CD14-positive monocyte (primary cell): Measurements from ENCODE around the gene JMJD6. TPM values are rescaled to one million over a fixed set of nuclear protein-coding genes. Genes with fewer than 3 reads are reported as not detected.
A peak's percentile ranks its signal among the peaks of the same experiment; 100 is the strongest.
"Not testable (repeated sequence)": the region's sequence is repeated elsewhere in the genome, so short reads cannot be mapped to it uniquely, and the experiment has no call there.

Experiments used
- DNase-seq, 3 donors: peaks; one replicate each; pipeline ENCODE4 v3.0.0-alpha.2; 2011 to 2022
- H2AFZ ChIP-seq: 2 replicates; pipeline ENCODE4 v1.6.0; 2012; ENCODE audit warnings: mild to moderate bottlenecking, low read depth, low read length, inconsistent platforms; ENCODE audit not compliant: insufficient read depth, poor library complexity, severe bottlenecking
- H3K27ac ChIP-seq, 2 donors: 1 replicate in 1 of 2; 2 replicates in 1 of 2; pipeline ENCODE4 v1.5.1; 2012 to 2013; ENCODE audit warnings: low read length in 2 of 2, control low read depth in 1 of 2, inconsistent platforms in 1 of 2, low read depth in 1 of 2, mild to moderate bottlenecking in 1 of 2
- H3K27me3 ChIP-seq, 2 donors: one replicate each; pipeline versions ENCODE4 v1.6.0 to v1.6.1; 2011 to 2013; ENCODE audit warnings: low read length in 2 of 2; ENCODE audit not compliant: control insufficient read depth in 2 of 2, insufficient read depth in 2 of 2
- H3K36me3 ChIP-seq, 2 donors: replicated peaks in 1 of 2; 1 replicate in 1 of 2; 2 replicates in 1 of 2; pipeline versions ENCODE4 v1.5.1 to v1.6.1; 2012 to 2013; ENCODE audit warnings: low read length in 2 of 2, control low read depth in 1 of 2, inconsistent platforms in 1 of 2, mild to moderate bottlenecking in 1 of 2; ENCODE audit not compliant: insufficient read depth in 2 of 2, control insufficient read depth in 1 of 2
- H3K4me1 ChIP-seq, 2 donors: 1 replicate in 1 of 2; 2 replicates in 1 of 2; pipeline versions ENCODE4 v1.5.1 to v1.6.1; 2012 to 2013; ENCODE audit warnings: low read length in 2 of 2, control low read depth in 1 of 2, inconsistent platforms in 1 of 2, mild to moderate bottlenecking in 1 of 2, moderate library complexity in 1 of 2; ENCODE audit not compliant: insufficient read depth in 2 of 2, control insufficient read depth in 1 of 2
- H3K4me2 ChIP-seq: replicated peaks from 2 replicates; pipeline ENCODE3; 2012; ENCODE audit warnings: low read length, moderate library complexity, mild to moderate bottlenecking; ENCODE audit not compliant: poor library complexity, severe bottlenecking; ENCODE audit errors: extremely low read depth
- H3K4me3 ChIP-seq, 3 experiments: fragments of 200-600 bp in 1 of 3; sonication (generic) in 1 of 3; replicated peaks in 1 of 3; 1 replicate in 2 of 3; 2 replicates in 1 of 3; pipeline ENCODE4 v1.5.1; 2011 to 2013; ENCODE audit warnings: low read length in 3 of 3, mild to moderate bottlenecking in 3 of 3, control low read depth in 2 of 3, low read depth in 2 of 3, inconsistent platforms in 1 of 3, moderate library complexity in 1 of 3
- H3K79me2 ChIP-seq: 2 replicates; pipeline ENCODE4 v1.6.0; 2012; ENCODE audit warnings: mild to moderate bottlenecking, control low read depth, inconsistent platforms, low read length, moderate library complexity; ENCODE audit not compliant: insufficient read depth
- H3K9ac ChIP-seq: 2 replicates; pipeline ENCODE4 v1.6.0; 2017; ENCODE audit warnings: low read length, mild to moderate bottlenecking; ENCODE audit not compliant: insufficient read depth, poor library complexity, severe bottlenecking
- H3K9me3 ChIP-seq, 2 donors: replicated peaks in 1 of 2; 1 replicate in 1 of 2; 2 replicates in 1 of 2; pipeline versions ENCODE4 v1.5.1 to v1.6.1; 2012 to 2013; ENCODE audit warnings: low read length in 2 of 2, control low read depth in 1 of 2; ENCODE audit not compliant: control insufficient read depth in 1 of 2, insufficient read depth in 1 of 2
- H4K20me1 ChIP-seq: 2 replicates; pipeline ENCODE4 v1.6.0; 2012; ENCODE audit warnings: mild to moderate bottlenecking, low read length, control low read depth, moderate library complexity; ENCODE audit not compliant: insufficient read depth
- H3K27ac Mint-ChIP-seq, 7 donors: one replicate each; pipeline ENCODE4 v1.8.0; 2020; ENCODE audit warnings: mild to moderate bottlenecking in 7 of 7, mixed read lengths in 7 of 7, moderate library complexity in 6 of 7, inconsistent platforms in 2 of 7
- H3K27me3 Mint-ChIP-seq, 3 donors: one replicate each; pipeline ENCODE4 v1.8.0; 2021 to 2022; ENCODE audit warnings: low read depth in 3 of 3, mild to moderate bottlenecking in 3 of 3, mixed read lengths in 3 of 3, moderate library complexity in 3 of 3, inconsistent platforms in 1 of 3
- H3K36me3 Mint-ChIP-seq, 2 donors: one replicate each; pipeline ENCODE4 v1.8.0; 2020; ENCODE audit warnings: mixed read lengths in 2 of 2, inconsistent platforms in 1 of 2, mild to moderate bottlenecking in 1 of 2
- H3K4me1 Mint-ChIP-seq: one replicate; pipeline ENCODE4 v1.8.0; 2020; ENCODE audit warnings: mild to moderate bottlenecking, mixed read lengths
- H3K4me3 Mint-ChIP-seq, 2 donors: one replicate each; pipeline ENCODE4 v1.8.0; 2020; ENCODE audit warnings: mild to moderate bottlenecking in 2 of 2, mixed read lengths in 2 of 2, moderate library complexity in 1 of 2
- H3K9me3 Mint-ChIP-seq, 7 donors: one replicate each; pipeline ENCODE4 v1.8.0; 2020 to 2022; ENCODE audit warnings: mixed read lengths in 7 of 7, mild to moderate bottlenecking in 6 of 7, moderate library complexity in 6 of 7, inconsistent platforms in 2 of 7
- WGBS: methylation state at CpG from one replicate; pipeline ENCODE4 v1.1.5; 2013; ENCODE audit warnings: missing lambda C conversion rate; ENCODE audit not compliant: insufficient coverage; 5-methylcytosine and 5-hydroxymethylcytosine counted together
- intact Hi-C, 2 donors: fragments of 100-400 bp; cut with micrococcal nuclease; formaldehyde crosslinking; loops; one replicate each; pipeline versions ENCODE4 v1.15.0 to v1.15.1; 2023
- polyA plus RNA-seq, 3 donors: library from polyadenylated mRNA; depleted of rRNA in 1 of 3; unstranded in 2 of 3; stranded (reverse) in 1 of 3; fragments of 300-500 nt in 2 of 3; fragments of >200 nt in 1 of 3; fragmentation: Illumina TruSeq in 2 of 3; gene quantifications; 1 replicate in 2 of 3; 2 replicates in 1 of 3; pipeline ENCODE4 v1.2.3, GENCODE V29; 2012 to 2021
- TF ChIP-seq, protein P1 (sequence below): fragments of 200-600 bp; IDR thresholded peaks from one replicate; pipeline ENCODE4 v1.8.0; 2022; ENCODE audit warnings: antibody characterized with exemption, mild to moderate bottlenecking

JMJD6 gene
- polyA plus RNA-seq, 3 donors: 24.6 to 75.0 (median 26.2) TPM

DNA sequence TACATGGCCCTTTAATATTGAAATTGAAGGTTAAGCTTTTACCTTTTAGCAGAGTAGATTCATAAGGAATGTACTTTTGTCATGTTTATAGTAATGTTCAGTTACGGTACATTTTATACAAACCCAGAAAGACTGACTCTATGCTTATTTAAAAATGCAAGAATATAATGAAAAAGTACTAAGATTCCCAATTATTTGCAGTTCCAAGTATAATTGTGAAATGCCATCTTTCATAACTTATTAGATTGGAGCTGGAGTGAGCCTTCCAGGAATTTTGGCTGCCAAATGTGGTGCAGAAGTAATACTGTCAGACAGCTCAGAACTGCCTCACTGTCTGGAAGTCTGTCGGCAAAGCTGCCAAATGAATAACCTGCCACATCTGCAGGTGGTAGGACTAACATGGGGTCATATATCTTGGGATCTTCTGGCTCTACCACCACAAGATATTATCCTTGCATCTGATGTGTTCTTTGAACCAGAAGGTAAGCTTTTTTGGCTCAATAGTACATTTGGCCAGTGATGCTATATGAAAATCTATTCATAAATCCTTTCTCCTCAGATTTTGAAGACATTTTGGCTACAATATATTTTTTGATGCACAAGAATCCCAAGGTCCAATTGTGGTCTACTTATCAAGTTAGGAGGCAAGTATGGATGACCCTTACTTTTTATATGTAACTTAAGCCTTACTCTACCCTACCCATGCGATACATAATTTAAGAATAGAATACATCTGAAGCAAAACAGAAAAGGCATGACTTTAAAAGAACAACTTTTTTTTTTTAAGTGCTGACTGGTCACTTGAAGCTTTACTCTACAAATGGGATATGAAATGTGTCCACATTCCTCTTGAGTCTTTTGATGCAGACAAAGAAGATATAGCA is 6.6 kb upstream of the JMJD6 start:
- Histone ChIP-seq H3K27ac (peak overlapping the region in 1 of 2 donors; percentile 99), H3K9ac (no peak overlapping the region), H3K27me3 (no peaks in the 10 kb centered on the region), H3K4me1 (peaks cover 33 to 43% of the 10 kb centered on the region in 2 donors), H2AFZ (no peak overlapping the region), H3K79me2 (peaks cover 90% of the 10 kb centered on the region), H3K9me3 (no peaks in the 10 kb centered on the region), H4K20me1 (peaks cover 62% of the 10 kb centered on the region), H3K4me3 (peak overlapping the region in 1 of 3 experiments; percentile 100), H3K4me2 (no peak overlapping the region), H3K36me3 (peaks cover 42 to 64% of the 10 kb centered on the region in 2 donors)
- TF ChIP-seq, protein P1, sequence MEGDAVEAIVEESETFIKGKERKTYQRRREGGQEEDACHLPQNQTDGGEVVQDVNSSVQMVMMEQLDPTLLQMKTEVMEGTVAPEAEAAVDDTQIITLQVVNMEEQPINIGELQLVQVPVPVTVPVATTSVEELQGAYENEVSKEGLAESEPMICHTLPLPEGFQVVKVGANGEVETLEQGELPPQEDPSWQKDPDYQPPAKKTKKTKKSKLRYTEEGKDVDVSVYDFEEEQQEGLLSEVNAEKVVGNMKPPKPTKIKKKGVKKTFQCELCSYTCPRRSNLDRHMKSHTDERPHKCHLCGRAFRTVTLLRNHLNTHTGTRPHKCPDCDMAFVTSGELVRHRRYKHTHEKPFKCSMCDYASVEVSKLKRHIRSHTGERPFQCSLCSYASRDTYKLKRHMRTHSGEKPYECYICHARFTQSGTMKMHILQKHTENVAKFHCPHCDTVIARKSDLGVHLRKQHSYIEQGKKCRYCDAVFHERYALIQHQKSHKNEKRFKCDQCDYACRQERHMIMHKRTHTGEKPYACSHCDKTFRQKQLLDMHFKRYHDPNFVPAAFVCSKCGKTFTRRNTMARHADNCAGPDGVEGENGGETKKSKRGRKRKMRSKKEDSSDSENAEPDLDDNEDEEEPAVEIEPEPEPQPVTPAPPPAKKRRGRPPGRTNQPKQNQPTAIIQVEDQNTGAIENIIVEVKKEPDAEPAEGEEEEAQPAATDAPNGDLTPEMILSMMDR: no peak
- no peak for DNase-seq
- Mint-ChIP-seq H3K9me3 (peaks cover 0 to 2% (median 0%) of the 10 kb centered on the region in 7 donors), H3K4me1 (peaks cover 47% of the 10 kb centered on the region), H3K27ac (peak overlapping the region in 5 of 7 donors; percentile 11 to 98 (median 15)), H3K4me3 (no peak overlapping the region), H3K27me3 (peaks cover 0 to 2% (median 2%) of the 10 kb centered on the region in 3 donors), H3K36me3 (peaks cover 47 to 65% of the 10 kb centered on the region in 2 donors)
- intact Hi-C loops: loop anchor here in 1 of 2 donors (10.0 kb wide), 1 partner anchor 468 kb away; the partner anchor contains the start of gene UBALD2
- no CpG with 5 or more reads among the region's 3 CpGs for WGBS

DNA sequence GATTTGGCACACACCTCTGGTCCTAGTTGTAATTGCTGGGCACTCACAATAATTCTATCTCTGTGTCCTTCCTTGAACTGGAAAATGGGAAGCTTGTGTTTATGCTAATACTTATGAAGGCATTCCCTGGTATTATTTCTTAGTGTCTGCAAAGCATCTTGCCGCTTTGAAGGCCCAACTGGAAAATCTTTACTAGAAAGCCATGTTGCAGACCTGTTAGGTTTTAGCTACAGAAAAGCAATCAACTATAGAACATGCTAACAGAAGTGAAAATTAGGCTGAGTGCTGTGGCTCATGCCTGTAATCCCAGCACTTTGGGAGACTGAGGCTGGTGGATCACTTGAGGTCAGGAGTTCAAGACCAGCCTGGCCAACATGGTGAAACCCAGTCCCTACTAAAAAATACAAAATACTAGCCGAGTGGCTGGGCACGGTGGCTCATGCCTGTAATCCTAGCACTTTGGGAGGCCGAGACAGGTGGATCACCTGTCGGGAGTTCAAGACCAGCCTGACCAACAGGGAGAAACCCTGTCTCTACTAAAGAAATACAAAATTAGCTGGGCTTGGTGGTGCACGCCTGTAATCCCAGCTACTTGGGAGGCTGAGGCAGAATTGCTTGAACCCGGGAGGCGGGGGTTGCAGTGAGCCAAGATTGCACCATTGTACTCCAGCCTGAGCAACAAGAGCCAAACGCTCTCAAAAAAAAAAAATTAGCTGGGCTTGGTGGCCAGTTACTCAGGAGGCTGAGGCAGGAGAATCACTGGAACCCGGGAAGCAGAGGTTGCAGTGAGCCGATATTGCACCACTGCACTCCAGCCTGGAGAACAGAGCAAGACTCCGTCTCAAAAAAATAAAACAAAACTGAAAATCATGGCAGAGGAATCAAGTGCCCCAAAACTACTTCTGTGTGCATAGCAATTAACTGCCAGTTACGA is 5.7 kb upstream of the JMJD6 start:
- H3K27me3 Mint-ChIP-seq, H3K9me3 Mint-ChIP-seq, H3K9me3 ChIP-seq, H3K4me3 ChIP-seq, H3K27me3 ChIP-seq, H3K4me3 Mint-ChIP-seq, H3K9ac ChIP-seq, H3K4me2 ChIP-seq, DNase-seq, H2AFZ ChIP-seq: not testable (repeated sequence)
- peaks cover 54% of the 10 kb centered on the region for H3K4me1 Mint-ChIP-seq
- Histone ChIP-seq H3K27ac (peak overlapping the region in 1 of 2 donors; percentile 2), H3K36me3 (peaks cover 42 to 64% of the 10 kb centered on the region in 2 donors), H3K4me1 (peaks cover 42 to 52% of the 10 kb centered on the region in 2 donors), H4K20me1 (peaks cover 67% of the 10 kb centered on the region), H3K79me2 (peaks cover 97% of the 10 kb centered on the region)
- peak overlapping the region in 3 of 7 donors; percentile 34 to 69 (median 60) for H3K27ac Mint-ChIP-seq
- 98% methylated on average over 9 of the region's 13 CpGs for WGBS
- intact Hi-C loops: loop anchor here in 1 of 2 donors (10.0 kb wide), 1 partner anchor 467 kb away; the partner anchor contains the start of gene UBALD2
- H3K36me3 Mint-ChIP-seq: peaks cover 47 to 65% of the 10 kb centered on the region in 2 donors
